NT2/D1 (cell line): ENCODE measurements around the gene FIGNL1.

Source experiments
- YY1 ChIP-seq: IDR thresholded peaks from 2 replicates; pipeline ENCODE4 v1.6.1; 2011; ENCODE audit not compliant: insufficient read length, insufficient read depth
- ZNF274 ChIP-seq: IDR thresholded peaks from 2 replicates; pipeline ENCODE4 v1.6.1; 2011; ENCODE audit warnings: mild to moderate bottlenecking, low read depth, low read length

DNA sequence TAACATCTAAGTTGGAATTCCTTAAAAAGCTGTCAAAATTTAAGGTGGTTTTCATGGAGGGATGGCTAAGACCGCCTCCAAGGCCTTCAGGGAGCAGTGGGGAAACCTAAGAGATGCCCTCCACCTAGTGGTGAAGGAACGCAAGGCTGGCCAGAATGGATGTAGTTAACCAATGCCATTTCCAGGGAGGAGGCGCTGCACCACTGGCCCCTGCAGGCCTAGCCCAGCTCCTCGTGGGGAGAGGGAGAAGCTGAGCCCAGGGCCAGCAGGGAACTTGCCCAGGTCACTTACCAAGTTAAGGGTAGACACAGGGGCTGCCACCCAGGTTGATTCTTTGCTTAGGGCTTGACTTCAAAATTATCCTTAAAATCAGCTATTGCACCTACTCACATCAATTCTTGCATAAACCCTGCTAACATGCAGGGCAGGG, 32.0 kb downstream of the FIGNL1 start:
- TF ChIP-seq ZNF274 (no peak), YY1 (no peak)
